Keratinocyte (primary cell): ENCODE results near the gene ADCY10. TPM values are rescaled to one million over a fixed set of nuclear protein-coding genes. Genes with fewer than 3 reads are reported as not detected.

ENCODE experiments used
- DNase-seq: peaks from one replicate; pipeline ENCODE4 v3.0.0-alpha.2; 2011; ENCODE audit warnings: low read depth, missing footprints, low spot score
- FAIRE-seq: peaks from 2 replicates; lab custom pipeline; 2011; peaks lifted over from hg19 to GRCh38; lab: Jason Lieb, UNC
- H2AFZ ChIP-seq: 2 replicates; pipeline ENCODE4 v1.6.0; 2012; ENCODE audit warnings: low read length, control low read depth, inconsistent platforms; ENCODE audit not compliant: control insufficient read depth
- H3K27ac ChIP-seq: 2 replicates; pipeline ENCODE4 v1.5.1; 2011; ENCODE audit warnings: low read length; ENCODE audit not compliant: control insufficient read depth, insufficient read depth
- H3K27me3 ChIP-seq: 3 replicates; pipeline ENCODE4 v1.6.0; 2011; ENCODE audit warnings: low read length; ENCODE audit not compliant: control insufficient read depth, insufficient read depth; ENCODE audit errors: extremely low read depth
- H3K36me3 ChIP-seq, 2 experiments: 2 replicates in 1 of 2; 3 replicates in 1 of 2; pipeline ENCODE4 v1.5.1; 2011; ENCODE audit warnings: low read length in 2 of 2, mild to moderate bottlenecking in 1 of 2; ENCODE audit not compliant: control insufficient read depth in 2 of 2, insufficient read depth in 2 of 2; ENCODE audit errors: extremely low read depth in 1 of 2
- H3K4me1 ChIP-seq: 3 replicates; pipeline ENCODE4 v1.5.1; 2011; ENCODE audit warnings: low read length; ENCODE audit not compliant: control insufficient read depth, insufficient read depth; ENCODE audit errors: extremely low read depth
- H3K4me2 ChIP-seq: 3 replicates; pipeline ENCODE4 v1.6.0; 2011; ENCODE audit warnings: low read depth, low read length; ENCODE audit not compliant: control insufficient read depth, insufficient read depth; ENCODE audit errors: extremely low read depth
- H3K4me3 ChIP-seq, 3 experiments: fragments of 200-600 bp in 1 of 3; sonication (generic) in 1 of 3; 2 replicates in 2 of 3; 3 replicates in 1 of 3; pipeline ENCODE4 v1.5.1; 2011 to 2016; ENCODE audit warnings: low read length in 3 of 3, mild to moderate bottlenecking in 3 of 3, control low read depth in 2 of 3, inconsistent platforms in 1 of 3, low read depth in 1 of 3, mixed read lengths in 1 of 3, mixed run types in 1 of 3, moderate library complexity in 1 of 3; ENCODE audit not compliant: control insufficient read depth in 2 of 3, insufficient read depth in 2 of 3; ENCODE audit errors: extremely low read depth in 1 of 3
- H3K79me2 ChIP-seq: 2 replicates; pipeline ENCODE4 v1.6.0; 2012; ENCODE audit warnings: low read length; ENCODE audit not compliant: control insufficient read depth, insufficient read depth
- H3K9ac ChIP-seq: 3 replicates; pipeline ENCODE4 v1.6.0; 2011; ENCODE audit warnings: low read length; ENCODE audit not compliant: control insufficient read depth, insufficient read depth; ENCODE audit errors: extremely low read depth
- H3K9me1 ChIP-seq: 3 replicates; pipeline ENCODE4 v1.6.0; 2011; ENCODE audit warnings: low read length; ENCODE audit not compliant: control insufficient read depth, insufficient read depth; ENCODE audit errors: extremely low read depth
- H3K9me3 ChIP-seq: 2 replicates; pipeline ENCODE4 v1.5.1; 2012; ENCODE audit warnings: low read depth, low read length; ENCODE audit not compliant: control insufficient read depth
- H4K20me1 ChIP-seq: 3 replicates; pipeline ENCODE4 v1.6.0; 2011; ENCODE audit warnings: low read length; ENCODE audit not compliant: control insufficient read depth, insufficient read depth; ENCODE audit errors: extremely low read depth
- EZH2 ChIP-seq: IDR thresholded peaks from one replicate; pipeline ENCODE4 v1.6.1; 2012; ENCODE audit warnings: inconsistent platforms, mild to moderate bottlenecking, low read length, moderate library complexity
- dilution Hi-C: fragments of 300-500 bp; cut with MboI; formaldehyde crosslinking; loops from one replicate; pipeline ENCODE4 v1.7.0; 2020; ENCODE audit warnings: low sequenced_read_pairs; ENCODE audit not compliant: extremely low pct_ligation_motif_present
- polyA plus RNA-seq, 5 experiments: library from polyadenylated mRNA; depleted of rRNA in 3 of 5; stranded (reverse) in 3 of 5; stranded (forward) in 1 of 5; unstranded in 1 of 5; fragments of >200 nt; gene quantifications; 1 replicate in 1 of 5; 2 replicates in 3 of 5; 3 replicates in 1 of 5; pipeline versions ENCODE4 v1.2.1 to v1.2.3, GENCODE V29; 2011 to 2012; ENCODE audit warnings: missing spikeins in 2 of 5, low read depth in 1 of 5, low replicate concordance in 1 of 5
- TF ChIP-seq, protein P1 (sequence below), 3 experiments: IDR thresholded peaks in 1 of 3; conservative IDR thresholded peaks in 1 of 3; optimal IDR thresholded peaks in 1 of 3; 2 replicates in 2 of 3; 3 replicates in 1 of 3; pipeline versions ENCODE3 to v1.5.1; 2011; ENCODE audit warnings: low read length in 3 of 3, mild to moderate bottlenecking in 3 of 3, moderate library complexity in 2 of 3, control low read depth in 1 of 3, inconsistent platforms in 1 of 3; ENCODE audit not compliant: insufficient read depth in 2 of 3; ENCODE audit errors: extremely low read depth in 1 of 3

Gene ADCY10
- polyA plus RNA-seq, 1 donor (not counting 4 experiments of a cell fraction or from before 2014, with no cell fraction given) = 0.04 TPM

GRCh38 chr1:167862432-167863076 is 51.4 kb downstream of the ADCY10 start:
- no peak for DNase-seq
- no peaks in the 10 kb centered on the region for H3K79me2 ChIP-seq
- no peaks in the 10 kb centered on the region for H4K20me1 ChIP-seq
- H3K27ac ChIP-seq = no peak overlapping the region
- no peaks in the 10 kb centered on the region for H3K4me1 ChIP-seq
- no peaks in the 10 kb centered on the region for H3K9me3 ChIP-seq
- H3K9me1 ChIP-seq = no peaks in the 10 kb centered on the region
- TF ChIP-seq, protein P1, sequence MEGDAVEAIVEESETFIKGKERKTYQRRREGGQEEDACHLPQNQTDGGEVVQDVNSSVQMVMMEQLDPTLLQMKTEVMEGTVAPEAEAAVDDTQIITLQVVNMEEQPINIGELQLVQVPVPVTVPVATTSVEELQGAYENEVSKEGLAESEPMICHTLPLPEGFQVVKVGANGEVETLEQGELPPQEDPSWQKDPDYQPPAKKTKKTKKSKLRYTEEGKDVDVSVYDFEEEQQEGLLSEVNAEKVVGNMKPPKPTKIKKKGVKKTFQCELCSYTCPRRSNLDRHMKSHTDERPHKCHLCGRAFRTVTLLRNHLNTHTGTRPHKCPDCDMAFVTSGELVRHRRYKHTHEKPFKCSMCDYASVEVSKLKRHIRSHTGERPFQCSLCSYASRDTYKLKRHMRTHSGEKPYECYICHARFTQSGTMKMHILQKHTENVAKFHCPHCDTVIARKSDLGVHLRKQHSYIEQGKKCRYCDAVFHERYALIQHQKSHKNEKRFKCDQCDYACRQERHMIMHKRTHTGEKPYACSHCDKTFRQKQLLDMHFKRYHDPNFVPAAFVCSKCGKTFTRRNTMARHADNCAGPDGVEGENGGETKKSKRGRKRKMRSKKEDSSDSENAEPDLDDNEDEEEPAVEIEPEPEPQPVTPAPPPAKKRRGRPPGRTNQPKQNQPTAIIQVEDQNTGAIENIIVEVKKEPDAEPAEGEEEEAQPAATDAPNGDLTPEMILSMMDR (optimal IDR thresholded peaks at IDR 0.05 in 1 of 3, IDR thresholded peaks at IDR 0.05 in 1 of 3, conservative IDR thresholded peaks at IDR 0.05 in 1 of 3; ENCODE audit: extremely low read depth in 1 of 3, insufficient read depth in 2 of 3, low read length in 3 of 3) = no peak
- no peak for TF ChIP-seq EZH2
- H3K36me3 ChIP-seq = no peaks in the 10 kb centered on the region
- dilution Hi-C loops = no loop called here
- no peak overlapping the region for H3K4me2 ChIP-seq
- H3K4me3 ChIP-seq = no peak overlapping the region
- no peak overlapping the region for H3K9ac ChIP-seq
- H2AFZ ChIP-seq = no peak overlapping the region
- FAIRE-seq = no peak
- H3K27me3 ChIP-seq = no peaks in the 10 kb centered on the region

GRCh38 chr1:167861664-167862381 is 52.1 kb downstream of the ADCY10 start:
- H3K4me3 ChIP-seq = no peak overlapping the region
- H3K36me3 ChIP-seq = no peaks in the 10 kb centered on the region
- FAIRE-seq (no peak), DNase-seq (no peak)
- dilution Hi-C loops = no loop called here
- H3K27ac ChIP-seq = no peak overlapping the region
- no peak for TF ChIP-seq EZH2
- TF ChIP-seq, protein P1 (optimal IDR thresholded peaks at IDR 0.05 in 1 of 3, IDR thresholded peaks at IDR 0.05 in 1 of 3, conservative IDR thresholded peaks at IDR 0.05 in 1 of 3; ENCODE audit: extremely low read depth in 1 of 3, insufficient read depth in 2 of 3, low read length in 3 of 3) = no peak
- no peaks in the 10 kb centered on the region for H3K4me1 ChIP-seq
- H3K9me1 ChIP-seq = no peaks in the 10 kb centered on the region
- H4K20me1 ChIP-seq = no peaks in the 10 kb centered on the region
- H2AFZ ChIP-seq = no peak overlapping the region
- no peak overlapping the region for H3K9ac ChIP-seq
- H3K79me2 ChIP-seq = no peaks in the 10 kb centered on the region
- no peaks in the 10 kb centered on the region for H3K9me3 ChIP-seq
- no peaks in the 10 kb centered on the region for H3K27me3 ChIP-seq
- no peak overlapping the region for H3K4me2 ChIP-seq
